GM10266 (cell line): ENCODE data around the gene NEDD4.
"Not testable (repeated sequence)": the region's sequence is repeated elsewhere in the genome, so short reads cannot be mapped to it uniquely, and the experiment has no call there.

Source experiments
- DNase-seq: peaks from one replicate; pipeline ENCODE4 v3.0.0; 2012; ENCODE audit errors: extremely low spot score
- CTCF ChIP-seq: IDR thresholded peaks from 2 replicates; pipeline ENCODE4 v1.5.1; 2012; ENCODE audit warnings: mild to moderate bottlenecking, low read depth; ENCODE audit not compliant: control insufficient read depth, insufficient read depth; ENCODE audit errors: missing control alignments

The NEDD4 gene

GRCh38 chr15:56036546-56037067 is 43.2 kb upstream of the NEDD4 start:
- no peak for TF ChIP-seq CTCF
- no peak for DNase-seq

- no peak for DNase-seq
- TF ChIP-seq CTCF: no peak
Observed at GRCh38 chr15:56035166-56035565, 41.8 kb upstream of the NEDD4 start.

GRCh38 chr15:56034514-56034913 is 41.1 kb upstream of the NEDD4 start:
- DNase-seq: no peak
- TF ChIP-seq CTCF: no peak

GRCh38 chr15:56032373-56032772 is 39.0 kb upstream of the NEDD4 start:
- no peak for TF ChIP-seq CTCF
- DNase-seq: no peak

- no peak for TF ChIP-seq CTCF
- DNase-seq: no peak
Observed at GRCh38 chr15:56031836-56032235, 38.4 kb upstream of the NEDD4 start.

- no peak for DNase-seq
- no peak for TF ChIP-seq CTCF
Observed at GRCh38 chr15:56031402-56031801, 38.0 kb upstream of the NEDD4 start.

- no peak for DNase-seq
- TF ChIP-seq CTCF: no peak
Observed at GRCh38 chr15:56028430-56028829, 35.0 kb upstream of the NEDD4 start.

GRCh38 chr15:56023160-56023559 is 29.7 kb upstream of the NEDD4 start:
- DNase-seq: not testable (repeated sequence)
